PC-9 (cell line): Measurements from ENCODE around the gene XKR8.

Source experiments
- CTCF ChIP-seq: fragments of 200-600 bp; sonication (generic); conservative IDR thresholded peaks from 2 replicates; pipeline ENCODE4 v1.6.1; 2017; ENCODE audit warnings: mixed run types, antibody characterized with exemption, mild to moderate bottlenecking, moderate library complexity
- EZH2 ChIP-seq: fragments of 200-600 bp; sonication (generic); IDR thresholded peaks from 2 replicates; pipeline ENCODE4 v1.8.0; 2017; ENCODE audit warnings: antibody characterized with exemption, low read depth

GRCh38 chr1:27957655-27958054 is 2.1 kb upstream of the XKR8 start:
- no peak for TF ChIP-seq CTCF
- no peak for TF ChIP-seq EZH2
